GM12872 (cell line): ENCODE results near the gene BHLHE40.

Source experiments
- CTCF ChIP-seq: IDR thresholded peaks from 3 replicates; pipeline ENCODE4 v1.5.1; 2011; ENCODE audit warnings: low read depth, mild to moderate bottlenecking, low read length, moderate library complexity; ENCODE audit not compliant: insufficient read depth

BHLHE40 gene

GRCh38 chr3:4963669-4964570 lies 15.3 kb upstream of the BHLHE40 start:
- no peak for TF ChIP-seq CTCF

GRCh38 chr3:4971838-4972237 lies 7.4 kb upstream of the BHLHE40 start:
- TF ChIP-seq CTCF: no peak

GRCh38 chr3:4972652-4973643 lies 6.3 kb upstream of the BHLHE40 start:
- no peak for TF ChIP-seq CTCF

- no peak for TF ChIP-seq CTCF
These were observed 5.1 kb upstream of the BHLHE40 start for GRCh38 chr3:4974154-4974553.

GRCh38 chr3:4976109-4976508 lies 3.1 kb upstream of the BHLHE40 start:
- peak; percentile 69 for TF ChIP-seq CTCF

GRCh38 chr3:4977001-4977852 lies 2.0 kb upstream of the BHLHE40 start:
- TF ChIP-seq CTCF: no peak
